Liver (tissue), 9 donors: ENCODE results near the gene WNT8A. TPM values are rescaled to one million over a fixed set of nuclear protein-coding genes. Genes with fewer than 3 reads are reported as not detected.

Experiments used
- DNase-seq: peaks from one replicate; pipeline ENCODE4 v3.0.0-alpha.2; 2017; ENCODE audit warnings: low spot score
- H3K27ac ChIP-seq, 2 donors: one replicate each; pipeline ENCODE4 v1.7.0; 2013; ENCODE audit warnings: inconsistent platforms in 2 of 2, low read length in 2 of 2, control low read depth in 1 of 2, low read depth in 1 of 2, mild to moderate bottlenecking in 1 of 2
- H3K27me3 ChIP-seq, 4 donors: one replicate each; pipeline versions ENCODE4 v1.6.1 to v1.7.0; 2013; ENCODE audit warnings: low read length in 3 of 4, inconsistent platforms in 1 of 4, mild to moderate bottlenecking in 1 of 4, moderate library complexity in 1 of 4; ENCODE audit not compliant: control insufficient read depth in 4 of 4, insufficient read depth in 4 of 4
- H3K36me3 ChIP-seq, 4 donors: one replicate each; pipeline versions ENCODE4 v1.6.1 to v1.7.0; 2013; ENCODE audit warnings: low read length in 3 of 4, mild to moderate bottlenecking in 3 of 4, low read depth in 1 of 4, moderate library complexity in 1 of 4; ENCODE audit not compliant: control insufficient read depth in 4 of 4, insufficient read depth in 3 of 4
- H3K4me1 ChIP-seq, 4 donors: one replicate each; pipeline versions ENCODE4 v1.6.1 to v1.7.0; 2013; ENCODE audit warnings: low read length in 3 of 4, mild to moderate bottlenecking in 3 of 4, moderate library complexity in 1 of 4; ENCODE audit not compliant: control insufficient read depth in 4 of 4, insufficient read depth in 4 of 4
- H3K4me3 ChIP-seq, 3 donors: one replicate each; pipeline versions ENCODE4 v1.6.1 to v1.7.0; 2013; ENCODE audit warnings: low read length in 3 of 3, control low read depth in 1 of 3, low read depth in 1 of 3, mild to moderate bottlenecking in 1 of 3
- H3K9ac ChIP-seq, 2 donors: one replicate each; pipeline ENCODE4 v1.7.0; 2013; ENCODE audit warnings: low read length in 2 of 2, mild to moderate bottlenecking in 2 of 2, moderate library complexity in 2 of 2, control low read depth in 1 of 2, low read depth in 1 of 2
- H3K9me3 ChIP-seq, 4 donors: one replicate each; pipeline versions ENCODE4 v1.6.1 to v1.7.0; 2013; ENCODE audit warnings: low read length in 3 of 4; ENCODE audit not compliant: control insufficient read depth in 4 of 4
- ATF3 ChIP-seq: IDR thresholded peaks from 2 replicates; pipeline ENCODE4 v1.6.1; 2016; ENCODE audit warnings: antibody characterized with exemption
- CTCF ChIP-seq: fragments of 150-350 bp; IDR thresholded peaks from 2 replicates; pipeline ENCODE4 v1.5.1; 2017; ENCODE audit warnings: improper control_type of control experiment, low read depth, low read length; ENCODE audit not compliant: missing input control
- EGR1 ChIP-seq, 2 donors: IDR thresholded peaks; 2 replicates each; pipeline ENCODE4 v1.6.1; 2016 to 2018; ENCODE audit warnings: antibody characterized with exemption in 2 of 2, low read depth in 2 of 2
- FOXA1 ChIP-seq: IDR thresholded peaks from 2 replicates; pipeline ENCODE4 v1.6.1; 2016; ENCODE audit warnings: antibody characterized with exemption
- FOXA2 ChIP-seq: IDR thresholded peaks from 2 replicates; pipeline ENCODE4 v1.6.1; 2016; ENCODE audit warnings: antibody characterized with exemption
- GABPA ChIP-seq, 2 donors: IDR thresholded peaks in 1 of 2; conservative IDR thresholded peaks in 1 of 2; 2 replicates each; pipeline ENCODE4 v1.6.1; 2016; ENCODE audit warnings: antibody characterized with exemption in 2 of 2, mild to moderate bottlenecking in 1 of 2, moderate library complexity in 1 of 2
- HNF4A ChIP-seq, 2 donors: conservative IDR thresholded peaks; 2 replicates each; pipeline ENCODE4 v1.6.1; 2016; ENCODE audit warnings: antibody characterized with exemption in 2 of 2, mild to moderate bottlenecking in 2 of 2
- HNF4G ChIP-seq: IDR thresholded peaks from 2 replicates; pipeline ENCODE4 v1.6.1; 2016; ENCODE audit warnings: antibody characterized with exemption
- JUND ChIP-seq, 2 donors: IDR thresholded peaks; 2 replicates each; pipeline ENCODE4 v1.6.1; 2016; ENCODE audit warnings: antibody characterized with exemption in 2 of 2
- MAX ChIP-seq: IDR thresholded peaks from 2 replicates; pipeline ENCODE4 v1.6.1; 2016; ENCODE audit warnings: antibody characterized with exemption
- NR2F2 ChIP-seq: IDR thresholded peaks from 2 replicates; pipeline ENCODE4 v1.6.1; 2016; ENCODE audit warnings: antibody characterized with exemption
- RAD21 ChIP-seq, 2 donors: IDR thresholded peaks; 2 replicates each; pipeline ENCODE4 v1.6.1; 2016; ENCODE audit warnings: antibody characterized with exemption in 2 of 2, mild to moderate bottlenecking in 2 of 2
- REST ChIP-seq: IDR thresholded peaks from 2 replicates; pipeline ENCODE4 v1.6.1; 2016; ENCODE audit warnings: antibody characterized with exemption, mild to moderate bottlenecking
- RXRA ChIP-seq, 2 donors: IDR thresholded peaks; 2 replicates each; pipeline ENCODE4 v1.6.1; 2017 to 2018; ENCODE audit warnings: antibody characterized with exemption in 2 of 2, mild to moderate bottlenecking in 1 of 2
- SP1 ChIP-seq: IDR thresholded peaks from 2 replicates; pipeline ENCODE4 v1.6.1; 2018; ENCODE audit warnings: antibody characterized with exemption, mild to moderate bottlenecking
- TAF1 ChIP-seq: conservative IDR thresholded peaks from 2 replicates; pipeline ENCODE4 v1.6.1; 2016; ENCODE audit warnings: antibody characterized with exemption, mild to moderate bottlenecking
- YY1 ChIP-seq: IDR thresholded peaks from 2 replicates; pipeline ENCODE4 v1.6.1; 2016; ENCODE audit warnings: antibody characterized with exemption, mild to moderate bottlenecking
- ZBTB33 ChIP-seq: IDR thresholded peaks from 2 replicates; pipeline ENCODE4 v1.6.1; 2016; ENCODE audit warnings: antibody characterized with exemption
- WGBS: extraction: QIAGEN DNeasy Blood & Tissue Kit; methylation state at CpG from one replicate; pipeline ENCODE4 v1.1.7; 2013; 5-methylcytosine and 5-hydroxymethylcytosine counted together
- polyA plus RNA-seq, 2 donors: library from polyadenylated mRNA; stranded (reverse) in 1 of 2; unstranded in 1 of 2; fragments of 200-250 nt in 1 of 2; fragments of >200 nt in 1 of 2; fragmentation: Nextera tagmentation in 1 of 2; extraction: Ambion mirVana in 1 of 2; gene quantifications; one replicate each; pipeline versions ENCODE4 v1.2.1 to v1.2.3, GENCODE V29; 2013 to 2015
- total RNA-seq, 2 donors: library from RNA; depleted of rRNA; stranded (reverse); fragments of >200 nt; gene quantifications; one replicate each; pipeline ENCODE4 v1.2.3, GENCODE V29; 2014
- donor health status: healthy.
- donor health status: healthy.
- donor health status: healthy.
- donor health status: healthy.
- donor health status: healthy.

WNT8A gene
- total and polyA plus RNA-seq, 4 donors = not detected

- Histone ChIP-seq H3K36me3 (no peaks in the 10 kb centered on the region), H3K9me3 (no peaks in the 10 kb centered on the region), H3K9ac (no peak overlapping the region), H3K27me3 (no peaks in the 10 kb centered on the region), H3K4me1 (no peaks in the 10 kb centered on the region), H3K27ac (no peak overlapping the region), H3K4me3 (no peak overlapping the region)
- DNase-seq = no peak
- TF ChIP-seq GABPA (IDR thresholded peaks at IDR 0.05 in 1 of 2, conservative IDR thresholded peaks at IDR 0.05 in 1 of 2) (no peak), HNF4A (conservative IDR thresholded peaks at IDR 0.05) (no peak), EGR1 (IDR thresholded peaks at IDR 0.05; ENCODE audit: low read depth in 2 of 2) (no peak), REST (no peak), JUND (IDR thresholded peaks at IDR 0.05) (no peak), RAD21 (IDR thresholded peaks at IDR 0.05) (no peak)
- 63% methylated on average over 4 of the region's 4 CpGs for WGBS
These were observed 26.6 kb downstream of the WNT8A start for GRCh38 chr5:138110266-138110963.

- DNase-seq = no peak
- no peaks in the 10 kb centered on the region for H3K27me3 ChIP-seq
- no peak for TF ChIP-seq RXRA (IDR thresholded peaks at IDR 0.05)
- no peak for TF ChIP-seq RAD21 (IDR thresholded peaks at IDR 0.05)
- no peak for TF ChIP-seq MAX
- no peak for TF ChIP-seq EGR1 (IDR thresholded peaks at IDR 0.05; ENCODE audit: low read depth in 2 of 2)
- no peak for TF ChIP-seq REST
- no peak for TF ChIP-seq ZBTB33
- TF ChIP-seq ATF3 = no peak
- TF ChIP-seq HNF4A (conservative IDR thresholded peaks at IDR 0.05) = no peak
- TF ChIP-seq NR2F2 = no peak
- TF ChIP-seq GABPA (IDR thresholded peaks at IDR 0.05 in 1 of 2, conservative IDR thresholded peaks at IDR 0.05 in 1 of 2) = no peak
- TF ChIP-seq YY1 = no peak
- TF ChIP-seq FOXA2 = no peak
- TF ChIP-seq FOXA1 = no peak
- TF ChIP-seq TAF1 = no peak
- TF ChIP-seq CTCF = no peak
- no peak for TF ChIP-seq SP1
- no peak for TF ChIP-seq HNF4G
- no peak for TF ChIP-seq JUND (IDR thresholded peaks at IDR 0.05)
- H3K4me3 ChIP-seq = no peak overlapping the region
- no peaks in the 10 kb centered on the region for H3K4me1 ChIP-seq
- no peaks in the 10 kb centered on the region for H3K36me3 ChIP-seq
- H3K9me3 ChIP-seq = no peaks in the 10 kb centered on the region
- no peak overlapping the region for H3K9ac ChIP-seq
- 81% methylated on average over 4 of the region's 4 CpGs for WGBS
- no peak overlapping the region for H3K27ac ChIP-seq
These were observed 27.3 kb downstream of the WNT8A start for GRCh38 chr5:138111181-138111580.
